IMR-90 (cell line): ENCODE measurements around the gene ABHD10. TPM values are rescaled to one million over a fixed set of nuclear protein-coding genes. Genes with fewer than 3 reads are reported as not detected.

Experiments used
- ATAC-seq: fragments of 200-7000 bp; cut with Tn5 transposase; 2 replicates; pipeline ENCODE4 v1.9.1; 2020; ENCODE audit warnings: low read depth, mild to moderate bottlenecking, moderate library complexity
- BruUV-seq: library from RNA; stranded (reverse); fragments of 400-500 nt; replicated peaks from 2 replicates; lab custom pipeline; 2021; lab: Mats Ljungman, UMichigan
- CTCF ChIA-PET: fragments of 300-600 bp; formaldehyde crosslinking; extraction: SDS; loops from one replicate; lab custom pipeline; 2021; ENCODE audit warnings: antibody characterized with exemption; lab: Yijun Ruan, JAX
- POLR2A ChIA-PET: fragments of 300-600 bp; sonication (Branson Sonifier 250); formaldehyde crosslinking; loops from one replicate; lab custom pipeline; 2022; ENCODE audit warnings: antibody characterized with exemption; ENCODE audit not compliant: unreplicated experiment; lab: Charles Lee
- DNase-seq: peaks from one replicate; pipeline ENCODE4 v3.0.0; 2013
- H2AFZ ChIP-seq: replicated peaks from 2 replicates; pipeline ENCODE3; 2013; ENCODE audit warnings: low read length, mild to moderate bottlenecking; ENCODE audit not compliant: poor library complexity
- H2AK5ac ChIP-seq: 2 replicates; pipeline ENCODE4 v1.6.1; 2013; ENCODE audit warnings: low read depth, low read length, inconsistent platforms
- H2AK9ac ChIP-seq: replicated peaks from 2 replicates; pipeline ENCODE3; 2013; ENCODE audit warnings: mild to moderate bottlenecking, low read depth, low read length, moderate library complexity; ENCODE audit not compliant: poor library complexity
- H2BK120ac ChIP-seq: 2 replicates; pipeline ENCODE4 v1.6.1; 2013; ENCODE audit warnings: low read depth, low read length, inconsistent platforms
- H2BK15ac ChIP-seq: 3 replicates; pipeline ENCODE4 v1.6.1; 2013; ENCODE audit warnings: low read depth, low read length, inconsistent platforms
- H2BK20ac ChIP-seq: 2 replicates; pipeline ENCODE4 v1.6.1; 2013; ENCODE audit warnings: low read depth, mild to moderate bottlenecking, inconsistent platforms, low read length, moderate library complexity
- H2BK5ac ChIP-seq: 2 replicates; pipeline ENCODE4 v1.6.1; 2013; ENCODE audit warnings: mild to moderate bottlenecking, low read depth, low read length, inconsistent platforms; ENCODE audit not compliant: poor library complexity, severe bottlenecking
- H3K14ac ChIP-seq: replicated peaks from 2 replicates; pipeline ENCODE4 v1.6.1; 2013; ENCODE audit warnings: low read depth, low read length, inconsistent platforms
- H3K18ac ChIP-seq: 2 replicates; pipeline ENCODE4 v1.6.1; 2013; ENCODE audit warnings: low read depth, low read length, control low read depth
- H3K23ac ChIP-seq: 2 replicates; pipeline ENCODE4 v1.6.1; 2013; ENCODE audit warnings: low read depth, low read length, inconsistent platforms
- H3K27ac ChIP-seq: 2 replicates; pipeline ENCODE4 v1.5.1; 2013; ENCODE audit warnings: mild to moderate bottlenecking, control low read depth, low read length; ENCODE audit not compliant: insufficient read depth
- H3K27me3 ChIP-seq: 2 replicates; pipeline ENCODE4 v1.6.1; 2013; ENCODE audit warnings: low read length; ENCODE audit not compliant: control insufficient read depth, insufficient read depth
- H3K36me3 ChIP-seq: 2 replicates; pipeline ENCODE4 v1.6.1; 2013; ENCODE audit warnings: low read length, mixed read lengths; ENCODE audit not compliant: control insufficient read depth, insufficient read depth
- H3K4ac ChIP-seq: 2 replicates; pipeline ENCODE4 v1.6.1; 2013; ENCODE audit warnings: low read depth, low read length, inconsistent platforms
- H3K4me1 ChIP-seq: 2 replicates; pipeline ENCODE4 v1.6.1; 2013; ENCODE audit warnings: low read length, mixed read lengths; ENCODE audit not compliant: control insufficient read depth, insufficient read depth
- H3K4me2 ChIP-seq: 2 replicates; pipeline ENCODE4 v1.6.1; 2013; ENCODE audit warnings: low read depth, mild to moderate bottlenecking, control low read depth, low read length, moderate library complexity
- H3K4me3 ChIP-seq: 2 replicates; pipeline ENCODE4 v1.5.1; 2013; ENCODE audit warnings: low read depth, mild to moderate bottlenecking, control low read depth, low read length, moderate library complexity; ENCODE audit not compliant: insufficient read depth
- H3K56ac ChIP-seq: 2 replicates; pipeline ENCODE4 v1.6.1; 2013; ENCODE audit warnings: low read length, inconsistent platforms; ENCODE audit not compliant: insufficient read depth; ENCODE audit errors: extremely low read depth
- H3K79me1 ChIP-seq, 2 experiments: 2 replicates each; pipeline ENCODE4 v1.6.1; 2013; ENCODE audit warnings: low read length in 2 of 2, inconsistent platforms in 1 of 2, low read depth in 1 of 2
- H3K9ac ChIP-seq: 2 replicates; pipeline ENCODE4 v1.6.1; 2013; ENCODE audit warnings: low read depth, low read length, control low read depth
- H3K9me1 ChIP-seq: 2 replicates; pipeline ENCODE4 v1.6.1; 2013; ENCODE audit warnings: low read length, inconsistent platforms; ENCODE audit not compliant: insufficient read depth
- H3K9me3 ChIP-seq: 2 replicates; pipeline ENCODE4 v1.6.1; 2013; ENCODE audit warnings: low read length; ENCODE audit not compliant: control insufficient read depth, insufficient read depth
- H4K20me1 ChIP-seq: 2 replicates; pipeline ENCODE4 v1.6.1; 2013; ENCODE audit warnings: low read length, inconsistent platforms; ENCODE audit not compliant: insufficient read depth
- H4K5ac ChIP-seq: 2 replicates; pipeline ENCODE4 v1.6.1; 2013; ENCODE audit warnings: mild to moderate bottlenecking, low read depth, low read length, control low read depth
- H4K8ac ChIP-seq, 2 experiments: 2 replicates each; pipeline ENCODE4 v1.6.1; 2013; ENCODE audit warnings: low read depth in 2 of 2, low read length in 2 of 2, control low read depth in 1 of 2, inconsistent platforms in 1 of 2
- H4K91ac ChIP-seq: 2 replicates; pipeline ENCODE4 v1.6.1; 2013; ENCODE audit warnings: low read depth, low read length, inconsistent platforms; ENCODE audit not compliant: insufficient read depth
- BHLHE40 ChIP-seq: fragments of 150-350 bp; IDR thresholded peaks from 2 replicates; pipeline ENCODE4 v1.6.1; 2016; ENCODE audit warnings: mild to moderate bottlenecking, low read depth, low read length
- CEBPB ChIP-seq: IDR thresholded peaks from 2 replicates; pipeline ENCODE4 v1.6.1; 2012; ENCODE audit warnings: low read depth, low read length, improper control_type of control experiment
- CHD1 ChIP-seq: IDR thresholded peaks from 2 replicates; pipeline ENCODE4 v1.6.1; 2012; ENCODE audit warnings: low read depth, low read length, improper control_type of control experiment
- CTCF ChIP-seq: conservative IDR thresholded peaks from 2 replicates; pipeline ENCODE4 v1.5.1; 2012; ENCODE audit warnings: mild to moderate bottlenecking, low read depth, low read length, improper control_type of control experiment
- ELK1 ChIP-seq: fragments of 150-350 bp; IDR thresholded peaks from 2 replicates; pipeline ENCODE4 v1.6.1; 2016; ENCODE audit warnings: low read depth, mild to moderate bottlenecking, low read length, moderate library complexity, borderline replicate concordance
- FOS ChIP-seq: fragments of 150-350 bp; IDR thresholded peaks from 2 replicates; pipeline ENCODE4 v1.6.1; 2016; ENCODE audit warnings: low read depth, low read length
- MAFK ChIP-seq: IDR thresholded peaks from 2 replicates; pipeline ENCODE4 v1.6.1; 2012; ENCODE audit warnings: low read depth, low read length, improper control_type of control experiment
- MAZ ChIP-seq: IDR thresholded peaks from 2 replicates; pipeline ENCODE4 v1.6.1; 2012; ENCODE audit warnings: low read depth, mild to moderate bottlenecking, low read length, improper control_type of control experiment, moderate library complexity, borderline replicate concordance
- MXI1 ChIP-seq: IDR thresholded peaks from 2 replicates; pipeline ENCODE4 v1.6.1; 2012; ENCODE audit warnings: low read depth, mild to moderate bottlenecking, low read length, moderate library complexity, borderline replicate concordance
- NFE2L2 ChIP-seq: fragments of 150-350 bp; IDR thresholded peaks from 2 replicates; pipeline ENCODE4 v1.6.1; 2016; ENCODE audit warnings: low read depth, mild to moderate bottlenecking, low read length
- POLR2A ChIP-seq: IDR thresholded peaks from 2 replicates; pipeline ENCODE4 v1.6.1; 2012; ENCODE audit warnings: mild to moderate bottlenecking, low read depth, low read length
- RAD21 ChIP-seq: IDR thresholded peaks from 2 replicates; pipeline ENCODE4 v1.6.1; 2012; ENCODE audit warnings: low read length, improper control_type of control experiment
- RCOR1 ChIP-seq: IDR thresholded peaks from 2 replicates; pipeline ENCODE4 v1.6.1; 2012; ENCODE audit warnings: mild to moderate bottlenecking, low read length, improper control_type of control experiment; ENCODE audit not compliant: insufficient replicate concordance
- RFX5 ChIP-seq: IDR thresholded peaks from 2 replicates; pipeline ENCODE4 v1.8.0; 2012; ENCODE audit warnings: low read depth, mild to moderate bottlenecking, low read length, moderate library complexity
- SMC3 ChIP-seq: fragments of 150-350 bp; IDR thresholded peaks from 2 replicates; pipeline ENCODE4 v1.6.1; 2016; ENCODE audit warnings: low read depth, mild to moderate bottlenecking, antibody characterized with exemption, low read length, moderate library complexity
- USF2 ChIP-seq: fragments of 150-350 bp; IDR thresholded peaks from 2 replicates; pipeline ENCODE4 v1.6.1; 2017; ENCODE audit warnings: mild to moderate bottlenecking, antibody characterized with exemption, low read length, low read depth
- WGBS, 2 experiments: methylation state at CpG; one replicate each; pipeline versions ENCODE4 v1.1.5 to v1.1.7; 2013; ENCODE audit warnings: missing lambda C conversion rate in 2 of 2; ENCODE audit not compliant: insufficient read length in 1 of 2; ENCODE audit errors: extremely low coverage in 2 of 2; 5-methylcytosine and 5-hydroxymethylcytosine counted together
- dilution Hi-C: fragments of 300-500 bp; cut with HindIII; formaldehyde crosslinking; loops from one replicate; pipeline ENCODE4 v1.14.3; 2018; ENCODE audit warnings: low sequenced_read_pairs; ENCODE audit not compliant: unreplicated experiment
- in situ Hi-C: fragments of 300-500 bp; cut with MboI; formaldehyde crosslinking; loops from 3 replicates; pipeline ENCODE4 v1.14.3; 2019; ENCODE audit warnings: low sequenced_read_pairs, inconsistent platforms, mixed read lengths
- intact Hi-C: fragments of 100-400 bp; cut with micrococcal nuclease; formaldehyde crosslinking; loops from 2 replicates; pipeline ENCODE4 v1.10.0; 2022
- polyA plus RNA-seq, 3 experiments: library from polyadenylated mRNA; depleted of rRNA; stranded (reverse); fragments of >200 nt; gene quantifications; 2 replicates each; pipeline ENCODE4 v1.2.3, GENCODE V29; 2012; ENCODE audit warnings: low replicate concordance in 1 of 3
- total RNA-seq: library from RNA; depleted of rRNA; stranded (reverse); fragments of >200 nt; gene quantifications from 2 replicates; pipeline ENCODE4 v1.2.3, GENCODE V29; 2012

ABHD10 gene
- total and polyA plus RNA-seq, 2 of the 4 experiments (the other 2 are of a cell fraction) = 24.7 to 57.2 TPM

GRCh38 chr3:111970376-111970775, 8.4 kb upstream of the ABHD10 start:
- no peaks in the 10 kb centered on the region for H3K4me1 ChIP-seq
- no peak overlapping the region for H3K27ac ChIP-seq
- CTCF ChIA-PET = interaction anchor here (1.0 kb wide), 1 partner anchor 8 kb away, joined by 3 read pairs; the partner anchor contains the start of gene ABHD10
- H3K23ac ChIP-seq = no peak overlapping the region
- no TSS peak for BruUV-seq
- no peak for ATAC-seq
- H3K9me3 ChIP-seq = no peaks in the 10 kb centered on the region
- no peak overlapping the region for H3K4ac ChIP-seq
- no peak overlapping the region for H2BK20ac ChIP-seq
- no peak overlapping the region for H3K18ac ChIP-seq
- no peak overlapping the region for H2AK5ac ChIP-seq
- in situ Hi-C loops = loop anchor here (5.0 to 25.0 kb wide), 2 partner anchors 253 to 383 kb away; partner anchors contain the start of gene ZBED2
- H3K9me1 ChIP-seq = no peaks in the 10 kb centered on the region
- H3K56ac ChIP-seq = no peak overlapping the region
- no peak overlapping the region for H2BK120ac ChIP-seq
- no peaks in the 10 kb centered on the region for H3K27me3 ChIP-seq
- H3K4me2 ChIP-seq = no peak overlapping the region
- dilution Hi-C loops = loop anchor here (25.0 kb wide), 1 partner anchor 258 kb away; no protein-coding TSS in a partner anchor
- WGBS, 2 experiments = no CpG with 5 or more reads among the region's 3 CpGs
- no peak overlapping the region for H2AFZ ChIP-seq
- H2AK9ac ChIP-seq = no peak overlapping the region
- TF ChIP-seq RFX5 (no peak), CTCF (no peak), MAZ (no peak), USF2 (no peak), MAFK (no peak), POLR2A (no peak), BHLHE40 (no peak), CEBPB (no peak), SMC3 (no peak), RCOR1 (no peak), FOS (no peak), NFE2L2 (no peak), MXI1 (no peak), ELK1 (no peak), CHD1 (no peak), RAD21 (no peak)
- DNase-seq = no peak
- no peak overlapping the region for H4K91ac ChIP-seq
- H4K5ac ChIP-seq = no peak overlapping the region
- H3K4me3 ChIP-seq = no peak overlapping the region
- H3K9ac ChIP-seq = no peak overlapping the region
- H3K36me3 ChIP-seq = peaks cover 3% of the 10 kb centered on the region
- no peak overlapping the region for H2BK15ac ChIP-seq
- no peaks in the 10 kb centered on the region for H4K20me1 ChIP-seq
- H2BK5ac ChIP-seq = no peak overlapping the region
- no peak overlapping the region for H3K14ac ChIP-seq
- H4K8ac ChIP-seq = no peak overlapping the region
- no peaks in the 10 kb centered on the region for H3K79me1 ChIP-seq
- intact Hi-C loops = no loop called here
- POLR2A ChIA-PET = no interaction called here
